PC-9 (cell line): ENCODE measurements around the gene EML1. TPM values are rescaled to one million over a fixed set of nuclear protein-coding genes. Genes with fewer than 3 reads are reported as not detected.

Experiments
- BruUV-seq: library from RNA; stranded (reverse); fragments of 400-500 nt; replicated peaks from 2 replicates; lab custom pipeline; 2021; lab: Mats Ljungman, UMichigan
- CTCF ChIA-PET: fragments of 300-600 bp; sonication (Branson Sonifier 250); formaldehyde crosslinking; loops from one replicate; lab custom pipeline; 2022; ENCODE audit warnings: antibody characterized with exemption; lab: Charles Lee
- POLR2A ChIA-PET: fragments of 300-600 bp; sonication (Branson Sonifier 250); formaldehyde crosslinking; loops from one replicate; lab custom pipeline; 2022; ENCODE audit warnings: antibody characterized with exemption; ENCODE audit not compliant: unreplicated experiment; lab: Charles Lee
- DNase-seq, 2 experiments: peaks; one replicate each; pipeline versions ENCODE4 v3.0.0 to v3.0.0-alpha.2; 2015 to 2022; ENCODE audit warnings: mixed read lengths in 1 of 2
- H2AFZ ChIP-seq: fragments of 200-600 bp; sonication (generic); 2 replicates; pipeline ENCODE4 v1.8.1; 2017; ENCODE audit warnings: antibody characterized with exemption
- H3F3A ChIP-seq: fragments of 200-600 bp; sonication (generic); 2 replicates; pipeline ENCODE4 v1.8.1; 2017; ENCODE audit warnings: antibody characterized with exemption, mild to moderate bottlenecking, low read depth; ENCODE audit not compliant: insufficient read depth
- H3K27ac ChIP-seq: fragments of 200-600 bp; sonication (generic); 2 replicates; pipeline ENCODE4 v1.6.1; 2016; ENCODE audit warnings: mixed run types
- H3K27me3 ChIP-seq: fragments of 200-600 bp; sonication (generic); 2 replicates; pipeline ENCODE4 v1.6.1; 2016; ENCODE audit warnings: low read depth, mixed run types; ENCODE audit not compliant: insufficient read depth
- H3K36me3 ChIP-seq: fragments of 200-600 bp; sonication (generic); 2 replicates; pipeline ENCODE4 v1.6.1; 2016; ENCODE audit warnings: low read depth, mixed run types
- H3K4me1 ChIP-seq: fragments of 200-600 bp; sonication (generic); replicated peaks from 2 replicates; pipeline ENCODE4 v1.6.1; 2016; ENCODE audit warnings: mixed run types; ENCODE audit not compliant: insufficient read depth
- H3K4me2 ChIP-seq: fragments of 200-600 bp; sonication (generic); 2 replicates; pipeline ENCODE4 v1.6.1; 2017; ENCODE audit warnings: mixed run types
- H3K4me3 ChIP-seq: fragments of 200-600 bp; sonication (generic); 2 replicates; pipeline ENCODE4 v1.6.1; 2016; ENCODE audit warnings: mixed run types
- H3K79me2 ChIP-seq: fragments of 200-600 bp; sonication (generic); 2 replicates; pipeline ENCODE4 v1.6.1; 2017; ENCODE audit warnings: low read depth, mixed run types
- H3K9me2 ChIP-seq: fragments of 200-600 bp; sonication (generic); 2 replicates; pipeline ENCODE4 v1.8.1; 2017; ENCODE audit warnings: mild to moderate bottlenecking; ENCODE audit not compliant: insufficient read depth
- H3K9me3 ChIP-seq: fragments of 200-600 bp; sonication (generic); 2 replicates; pipeline ENCODE4 v1.8.1; 2016; ENCODE audit warnings: low read depth; ENCODE audit not compliant: insufficient read depth
- H4K20me1 ChIP-seq: fragments of 200-600 bp; sonication (generic); 2 replicates; pipeline ENCODE4 v1.8.1; 2017; ENCODE audit not compliant: insufficient read depth
- CTCF ChIP-seq: fragments of 200-600 bp; sonication (generic); conservative IDR thresholded peaks from 2 replicates; pipeline ENCODE4 v1.6.1; 2017; ENCODE audit warnings: mixed run types, antibody characterized with exemption, mild to moderate bottlenecking, moderate library complexity
- EZH2 ChIP-seq: fragments of 200-600 bp; sonication (generic); IDR thresholded peaks from 2 replicates; pipeline ENCODE4 v1.8.0; 2017; ENCODE audit warnings: antibody characterized with exemption, low read depth
- intact Hi-C: fragments of 100-400 bp; cut with micrococcal nuclease; formaldehyde crosslinking; loops from one replicate; pipeline ENCODE4 v1.10.0; 2022; ENCODE audit not compliant: unreplicated experiment
- total RNA-seq: library from RNA; stranded (reverse); gene quantifications from 2 replicates; pipeline ENCODE4 v1.2.3, GENCODE V29; 2021

Gene EML1
- total RNA-seq, 1 experiment from 2014 or later = 1.8 TPM

- Histone ChIP-seq H3K27ac (no peak overlapping the region), H3K79me2 (no peaks in the 10 kb centered on the region), H3K36me3 (no peaks in the 10 kb centered on the region), H4K20me1 (no peaks in the 10 kb centered on the region), H3F3A (no peaks in the 10 kb centered on the region), H3K4me3 (no peak overlapping the region), H3K9me2 (no peaks in the 10 kb centered on the region), H3K4me1 (no peaks in the 10 kb centered on the region), H2AFZ (no peak overlapping the region), H3K4me2 (no peak overlapping the region), H3K9me3 (no peaks in the 10 kb centered on the region), H3K27me3 (peaks cover 12% of the 10 kb centered on the region)
- no peak for DNase-seq
- POLR2A ChIA-PET = no interaction called here
- no TSS peak for BruUV-seq
- CTCF ChIA-PET = no interaction called here
- intact Hi-C loops = no loop called here
- no peak for TF ChIP-seq CTCF
- no peak for TF ChIP-seq EZH2
These were observed 159.2 kb downstream of the EML1 start for GRCh38 chr14:99952453-99952852.

DNA sequence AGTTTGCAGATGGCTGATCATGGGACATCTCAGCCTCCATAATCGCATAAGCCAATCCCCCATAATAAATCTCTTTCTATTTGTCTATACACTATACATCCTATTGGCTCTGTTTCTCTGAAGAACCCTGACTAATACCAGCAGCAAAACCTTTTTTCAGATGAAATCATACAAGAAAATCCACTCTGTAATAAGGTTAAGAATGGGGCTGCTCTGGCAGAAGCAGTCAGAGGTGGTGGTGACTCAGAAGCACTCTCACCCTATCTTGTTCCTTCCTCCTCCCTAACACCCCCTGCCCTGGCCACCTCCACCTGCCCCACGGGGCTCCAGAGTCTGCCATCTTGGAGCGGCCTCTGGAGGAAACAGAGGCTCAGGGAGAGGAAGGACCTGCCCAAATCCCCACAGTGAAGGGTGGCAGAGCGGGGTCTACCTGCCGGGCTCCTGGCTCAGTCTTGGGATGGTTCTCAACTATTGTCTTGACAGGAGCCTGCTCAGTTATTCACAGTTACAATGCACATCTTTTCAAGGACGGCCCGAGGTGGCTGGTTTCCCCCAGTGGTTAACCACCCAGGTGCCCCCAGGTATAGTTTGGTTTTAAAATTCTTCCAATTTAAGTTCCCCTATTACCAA is 162.7 kb downstream of the EML1 start:
- BruUV-seq = no TSS peak
- Histone ChIP-seq H4K20me1 (no peaks in the 10 kb centered on the region), H3K27ac (no peak overlapping the region), H3K27me3 (peaks cover 12% of the 10 kb centered on the region), H3K4me1 (no peaks in the 10 kb centered on the region), H3K36me3 (no peaks in the 10 kb centered on the region), H2AFZ (no peak overlapping the region), H3F3A (no peaks in the 10 kb centered on the region), H3K4me3 (no peak overlapping the region), H3K79me2 (no peaks in the 10 kb centered on the region), H3K4me2 (no peak overlapping the region), H3K9me3 (no peaks in the 10 kb centered on the region), H3K9me2 (no peaks in the 10 kb centered on the region)
- intact Hi-C loops = no loop called here
- CTCF ChIA-PET = no interaction called here
- POLR2A ChIA-PET = no interaction called here
- TF ChIP-seq EZH2 (no peak), CTCF (no peak)
- no peak for DNase-seq

DNA sequence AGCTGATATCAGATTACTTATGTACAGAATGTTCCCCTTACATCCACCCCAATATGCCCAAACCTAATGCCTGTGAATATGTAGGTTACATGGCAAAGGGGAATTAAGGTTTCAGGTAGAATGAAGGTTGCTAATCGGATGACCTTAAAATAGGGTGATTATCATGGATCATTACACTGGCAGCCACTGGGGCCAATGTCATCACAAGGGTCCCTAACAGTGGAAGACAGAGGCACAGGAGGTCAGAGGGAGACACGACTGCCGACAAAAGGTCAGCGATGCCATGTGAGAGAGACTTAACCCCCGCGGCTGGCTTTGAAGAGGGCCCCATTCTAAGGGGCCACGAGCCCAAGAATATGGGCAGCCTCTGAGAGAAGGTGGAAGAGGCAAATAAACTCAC is 165.2 kb downstream of the EML1 start:
- no peak for DNase-seq
- Histone ChIP-seq H3K79me2 (no peaks in the 10 kb centered on the region), H2AFZ (no peak overlapping the region), H3K36me3 (no peaks in the 10 kb centered on the region), H3K9me3 (no peaks in the 10 kb centered on the region), H3K27ac (no peak overlapping the region), H3K27me3 (peaks cover 12% of the 10 kb centered on the region), H4K20me1 (no peaks in the 10 kb centered on the region), H3K9me2 (no peaks in the 10 kb centered on the region), H3K4me1 (no peaks in the 10 kb centered on the region), H3K4me2 (no peak overlapping the region), H3K4me3 (no peak overlapping the region), H3F3A (no peaks in the 10 kb centered on the region)
- TF ChIP-seq EZH2 (no peak), CTCF (no peak)
- intact Hi-C loops = no loop called here
- POLR2A ChIA-PET = no interaction called here
- CTCF ChIA-PET = no interaction called here
- no TSS peak for BruUV-seq
